Measurements from ENCODE around the gene MCRS1.

DNA sequence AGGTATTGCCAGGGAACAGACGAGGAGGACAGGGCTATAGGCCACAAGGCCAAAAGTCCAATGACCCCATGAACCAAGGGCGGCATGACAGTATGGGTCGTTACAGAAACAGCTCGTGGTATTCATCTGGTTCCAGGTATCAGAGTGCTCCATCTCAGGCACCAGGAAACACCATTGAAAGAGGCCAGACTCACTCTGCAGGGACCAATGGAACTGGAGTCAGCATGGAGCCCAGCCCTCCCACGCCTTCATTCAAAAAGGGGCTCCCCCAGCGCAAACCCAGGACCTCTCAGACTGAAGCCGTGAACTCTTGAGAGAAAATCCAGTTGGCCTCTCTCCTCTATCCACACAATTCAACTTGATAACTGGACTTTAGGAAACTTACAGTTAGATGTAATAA is 42.0 kb downstream of the MCRS1 start:
- TF ChIP-seq POLR2A (IDR thresholded peaks at IDR 0.05) (no peak), POLR2AphosphoS5 (IDR thresholded peaks at IDR 0.05) (no peak), CTCF (IDR thresholded peaks at IDR 0.05) (no peak), EP300 (IDR thresholded peaks at IDR 0.05) (no peak)

Data from gastroesophageal sphincter (tissue), 3 donors.